RWPE1 (cell line): ENCODE measurements around the gene GBP1.
"Not testable (repeated sequence)": the region's sequence is repeated elsewhere in the genome, so short reads cannot be mapped to it uniquely, and the experiment has no call there.

Source experiments
- CTCF ChIA-PET: fragments of 350-600 bp; sonication (Branson Sonifier 250); formaldehyde crosslinking; extraction: SDS; loops from one replicate; lab custom pipeline; 2021; lab: Yijun Ruan, JAX
- POLR2A ChIA-PET: fragments of 400-600 bp; formaldehyde crosslinking; extraction: SDS; loops from one replicate; lab custom pipeline; 2020; ENCODE audit warnings: antibody characterized with exemption; ENCODE audit not compliant: low non-redundant PET; lab: Yijun Ruan, JAX
- DNase-seq: peaks from one replicate; pipeline ENCODE4 v3.0.0; 2012; ENCODE audit warnings: low spot score
- H3K27ac ChIP-seq: fragments of 450-650 bp; 2 replicates; pipeline ENCODE4 v1.5.1; 2017
- CTCF ChIP-seq: fragments of 450-650 bp; conservative IDR thresholded peaks from 2 replicates; pipeline ENCODE4 v1.5.1; 2017; ENCODE audit warnings: low read depth, mild to moderate bottlenecking

GBP1 gene

GRCh38 chr1:89047734-89048133 lies 17.3 kb downstream of the GBP1 start:
- H3K27ac ChIP-seq, result no peak overlapping the region
- CTCF ChIA-PET, result no interaction called here
- POLR2A ChIA-PET, result no interaction called here
- DNase-seq, result no peak
- no peak for TF ChIP-seq CTCF

DNA sequence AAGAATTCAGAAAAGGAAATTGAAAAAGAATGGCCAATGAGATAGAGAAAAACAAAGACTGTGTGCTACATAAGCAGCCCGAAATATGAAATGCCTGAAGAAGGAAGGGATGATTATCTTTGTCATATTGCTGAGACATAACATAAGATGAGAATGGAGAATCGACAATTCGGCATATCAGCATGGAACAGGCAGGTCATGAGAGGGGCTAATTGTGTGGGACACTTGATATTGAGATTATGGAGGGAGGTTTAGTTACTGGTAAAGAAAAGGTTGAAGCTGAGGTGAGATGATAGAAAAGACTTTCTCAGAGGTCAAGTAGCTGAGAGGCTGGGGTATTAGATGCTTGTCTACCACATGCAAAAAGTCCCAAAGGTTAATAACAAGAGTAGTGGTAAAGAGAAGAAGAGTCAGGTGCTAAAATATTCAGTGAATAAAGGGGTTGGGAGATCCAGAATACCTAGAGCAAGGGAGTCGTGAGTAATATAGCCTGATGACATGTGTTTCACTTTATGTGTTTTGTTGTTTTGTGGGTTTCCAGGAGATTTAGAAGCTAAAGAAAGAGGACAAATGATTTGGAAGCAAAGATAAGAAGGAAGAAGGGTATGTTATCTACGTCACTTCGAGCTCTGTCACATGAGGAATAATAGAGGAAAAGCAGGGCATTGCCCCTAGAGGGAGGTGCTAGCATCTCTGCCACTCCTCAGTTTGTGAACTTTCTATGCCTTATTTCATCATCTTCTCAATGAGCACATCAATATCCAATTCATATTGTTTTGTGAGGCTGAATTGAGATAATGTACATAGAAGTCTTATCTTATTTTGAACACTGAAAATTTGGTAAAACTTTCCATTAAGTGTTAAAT lies 18.5 kb downstream of the GBP1 start:
- ChIA-PET CTCF (interaction anchor here (0.6 kb wide), 1 partner anchor 588 kb away, joined by 4 read pairs; no protein-coding TSS in a partner anchor), POLR2A (interaction anchor here (0.7 kb wide), 1 partner anchor 24 kb away, joined by 3 read pairs; no protein-coding TSS in a partner anchor)
- DNase-seq, H3K27ac ChIP-seq: not testable (repeated sequence)

- H3K27ac ChIP-seq, result no peak overlapping the region
- no peak for DNase-seq
- ChIA-PET POLR2A (no interaction called here), CTCF (no interaction called here)
- no peak for TF ChIP-seq CTCF
These were observed 19.9 kb downstream of the GBP1 start for GRCh38 chr1:89044970-89045721.

DNA sequence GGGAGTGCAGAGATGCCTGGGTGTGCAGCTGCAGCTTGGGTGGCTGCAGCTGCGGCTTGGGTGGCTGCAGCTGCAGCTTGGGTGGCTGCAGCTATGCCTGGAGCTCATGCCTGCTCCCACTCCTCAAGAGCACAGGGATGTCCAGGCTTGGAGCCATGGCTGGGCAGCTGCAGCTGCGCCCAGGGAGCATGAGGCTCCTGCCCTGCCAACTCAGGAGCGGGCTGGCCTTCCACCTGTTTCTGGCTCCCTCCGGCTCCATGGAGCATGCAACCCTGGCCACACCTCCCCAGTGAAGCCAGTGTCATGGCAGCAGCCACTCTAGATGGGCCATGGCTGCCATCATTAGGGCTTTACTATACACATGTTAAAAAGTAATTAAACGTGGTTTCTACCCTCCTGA lies 21.1 kb downstream of the GBP1 start:
- CTCF ChIA-PET, result no interaction called here
- POLR2A ChIA-PET, result no interaction called here
- no peak for TF ChIP-seq CTCF
- DNase-seq, result no peak
- H3K27ac ChIP-seq, result no peak overlapping the region

DNA sequence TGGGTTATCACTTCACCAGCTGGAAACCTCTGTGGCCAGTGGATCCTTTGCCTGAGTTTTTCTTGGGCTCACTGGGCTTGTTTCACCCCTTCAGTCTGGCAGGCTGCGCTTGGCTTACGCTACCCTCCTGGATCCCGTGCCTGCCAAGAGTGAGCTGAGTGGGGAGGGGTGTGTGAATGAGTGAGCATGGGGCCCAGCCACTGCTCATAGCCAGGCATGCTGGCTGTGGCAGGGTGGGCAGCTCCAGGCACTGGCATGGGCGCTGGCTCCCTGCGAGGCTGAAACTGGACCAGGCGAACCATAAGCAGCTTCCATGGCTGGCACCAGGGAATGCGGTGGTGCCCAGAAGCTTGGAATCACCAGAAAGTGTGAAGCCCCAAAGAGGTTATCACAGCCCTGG lies 22.5 kb downstream of the GBP1 start:
- no peak overlapping the region for H3K27ac ChIP-seq
- no peak for TF ChIP-seq CTCF
- no peak for DNase-seq
- POLR2A ChIA-PET, result no interaction called here
- CTCF ChIA-PET, result interaction anchor here (0.6 kb wide), 1 partner anchor 9 kb away, joined by 3 read pairs; no protein-coding TSS in a partner anchor

- no peak for DNase-seq
- TF ChIP-seq CTCF, result no peak
- no peak overlapping the region for H3K27ac ChIP-seq
- ChIA-PET CTCF (no interaction called here), POLR2A (no interaction called here)
These were observed 23.3 kb downstream of the GBP1 start for GRCh38 chr1:89041721-89042120.
